DOHH2 (cell line): Measurements from ENCODE around the gene BTBD1.

Experiments
- H3F3A ChIP-seq: fragments of 200-600 bp; sonication (generic), shearing (Covaris generic); 2 replicates; pipeline ENCODE4 v1.6.0; 2016; ENCODE audit warnings: antibody characterized with exemption, mild to moderate bottlenecking; ENCODE audit not compliant: control insufficient read depth, insufficient read depth
- H3K27ac ChIP-seq: fragments of 200-600 bp; sonication (generic); 2 replicates; pipeline ENCODE4 v1.5.1; 2014; ENCODE audit warnings: low read depth, mild to moderate bottlenecking, low read length, moderate library complexity
- H3K27me3 ChIP-seq: fragments of 200-600 bp; sonication (generic); 2 replicates; pipeline ENCODE4 v1.6.1; 2014; ENCODE audit warnings: mild to moderate bottlenecking, low read length, mixed read lengths; ENCODE audit not compliant: control insufficient read depth
- H3K36me3 ChIP-seq: fragments of 200-600 bp; sonication (generic); 2 replicates; pipeline ENCODE4 v1.6.1; 2014; ENCODE audit warnings: mild to moderate bottlenecking, low read length, moderate library complexity, mixed read lengths; ENCODE audit not compliant: control insufficient read depth
- H3K4me1 ChIP-seq: fragments of 200-600 bp; sonication (generic); 2 replicates; pipeline ENCODE4 v1.6.1; 2014; ENCODE audit warnings: mild to moderate bottlenecking, low read length, mixed read lengths; ENCODE audit not compliant: control insufficient read depth
- H3K4me2 ChIP-seq: fragments of 200-600 bp; sonication (generic); 2 replicates; pipeline ENCODE4 v1.6.0; 2014; ENCODE audit warnings: mild to moderate bottlenecking, low read length, moderate library complexity
- H3K4me3 ChIP-seq: fragments of 200-600 bp; sonication (generic); 2 replicates; pipeline ENCODE4 v1.5.1; 2014; ENCODE audit warnings: mild to moderate bottlenecking, low read length, mixed read lengths
- H3K79me2 ChIP-seq: fragments of 200-600 bp; sonication (generic); 2 replicates; pipeline ENCODE4 v1.6.1; 2014; ENCODE audit warnings: mild to moderate bottlenecking, low read length, mixed read lengths; ENCODE audit not compliant: control insufficient read depth
- H3K9me2 ChIP-seq: fragments of 200-600 bp; sonication (generic); replicated peaks from 2 replicates; pipeline ENCODE4 v1.6.1; 2014; ENCODE audit warnings: mild to moderate bottlenecking, low read length, mixed read lengths; ENCODE audit not compliant: control insufficient read depth
- H3K9me3 ChIP-seq: fragments of 200-600 bp; sonication (generic); 2 replicates; pipeline ENCODE4 v1.6.1; 2014; ENCODE audit warnings: antibody characterized with exemption, low read length, mixed read lengths; ENCODE audit not compliant: control insufficient read depth, insufficient read depth
- H4K20me1 ChIP-seq: fragments of 200-600 bp; sonication (generic); 2 replicates; pipeline ENCODE4 v1.6.0; 2014; ENCODE audit warnings: low read depth, mild to moderate bottlenecking, antibody characterized with exemption, low read length, moderate library complexity; ENCODE audit not compliant: control insufficient read depth, insufficient read depth
- EZH2phosphoT487 ChIP-seq: fragments of 200-600 bp; sonication (generic); IDR thresholded peaks from 2 replicates; pipeline ENCODE4 v1.6.1; 2017; ENCODE audit warnings: borderline replicate concordance, mild to moderate bottlenecking, antibody characterized with exemption, low read length, moderate library complexity, mixed read lengths
- TF ChIP-seq, protein P1 (sequence below): fragments of 200-600 bp; sonication (generic); IDR thresholded peaks from one replicate; pipeline ENCODE4 v1.5.1; 2014; ENCODE audit warnings: antibody characterized with exemption, mild to moderate bottlenecking, low read depth, low read length; ENCODE audit not compliant: poor library complexity, severe bottlenecking

The BTBD1 gene

DNA sequence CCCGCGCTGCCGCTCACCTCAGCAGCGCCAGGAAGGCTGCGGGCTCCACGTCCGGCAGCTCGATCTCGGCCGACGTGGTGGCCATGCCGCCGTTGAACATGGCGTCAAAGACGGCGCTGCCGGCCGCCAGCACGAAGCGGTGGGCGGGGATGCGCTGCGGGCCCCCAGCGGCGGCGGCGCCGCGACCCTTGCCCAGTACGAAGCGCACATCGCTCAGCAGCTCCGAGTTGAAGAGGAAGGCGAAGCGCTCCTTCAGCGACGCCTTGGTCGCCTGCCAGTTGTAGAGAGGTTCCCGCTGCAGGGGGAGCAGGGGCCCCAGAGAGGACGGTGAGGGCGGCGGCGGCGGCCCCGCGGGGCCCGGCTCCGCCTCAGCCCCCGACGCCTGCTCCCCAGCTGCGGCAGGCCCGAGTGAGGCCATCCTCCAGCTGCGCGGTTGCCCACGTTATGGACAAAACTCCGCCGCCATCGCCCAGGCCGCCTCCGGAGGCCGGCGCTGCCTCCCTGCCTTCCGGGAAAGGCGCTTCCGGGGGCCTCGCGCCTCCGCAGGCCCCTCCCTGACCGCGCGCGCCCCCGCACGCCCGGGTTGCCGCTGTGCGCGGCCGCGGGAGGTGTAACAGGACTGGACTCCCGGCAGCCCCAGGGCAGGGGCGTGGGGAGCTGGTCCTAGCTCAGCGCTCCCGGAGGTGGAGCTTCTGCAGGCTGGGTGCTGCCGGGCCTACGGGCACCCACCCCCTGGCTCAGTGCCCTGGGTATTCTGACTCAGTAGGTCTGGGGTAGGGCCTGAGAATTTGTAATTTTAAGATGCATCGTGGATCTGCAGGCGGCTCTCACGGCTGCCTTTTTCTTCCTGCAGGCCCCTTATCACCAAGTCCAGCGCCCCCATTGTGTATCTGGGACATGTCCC lies at the start of gene BTBD1:
TSS of gene BTBD1 (minus strand) at position 519 of the 904 bp plus-strand sequence. CDS start at position 418, 101 bp downstream.
- H3F3A ChIP-seq, result peaks cover 12% of the 10 kb centered on the region
- no peaks in the 10 kb centered on the region for H3K9me2 ChIP-seq
- H3K4me3 ChIP-seq, result peak within 1 kb of the TSS; percentile 82
- H4K20me1 ChIP-seq, result peaks cover 35% of the 10 kb centered on the region
- H3K9me3 ChIP-seq, result peaks cover 8% of the 10 kb centered on the region
- peaks cover 61% of the 10 kb centered on the region for H3K79me2 ChIP-seq
- peak within 1 kb of the TSS; percentile 67 for H3K4me2 ChIP-seq
- H3K4me1 ChIP-seq, result peaks cover 44% of the 10 kb centered on the region
- no peak for TF ChIP-seq EZH2phosphoT487
- TF ChIP-seq, protein P1, sequence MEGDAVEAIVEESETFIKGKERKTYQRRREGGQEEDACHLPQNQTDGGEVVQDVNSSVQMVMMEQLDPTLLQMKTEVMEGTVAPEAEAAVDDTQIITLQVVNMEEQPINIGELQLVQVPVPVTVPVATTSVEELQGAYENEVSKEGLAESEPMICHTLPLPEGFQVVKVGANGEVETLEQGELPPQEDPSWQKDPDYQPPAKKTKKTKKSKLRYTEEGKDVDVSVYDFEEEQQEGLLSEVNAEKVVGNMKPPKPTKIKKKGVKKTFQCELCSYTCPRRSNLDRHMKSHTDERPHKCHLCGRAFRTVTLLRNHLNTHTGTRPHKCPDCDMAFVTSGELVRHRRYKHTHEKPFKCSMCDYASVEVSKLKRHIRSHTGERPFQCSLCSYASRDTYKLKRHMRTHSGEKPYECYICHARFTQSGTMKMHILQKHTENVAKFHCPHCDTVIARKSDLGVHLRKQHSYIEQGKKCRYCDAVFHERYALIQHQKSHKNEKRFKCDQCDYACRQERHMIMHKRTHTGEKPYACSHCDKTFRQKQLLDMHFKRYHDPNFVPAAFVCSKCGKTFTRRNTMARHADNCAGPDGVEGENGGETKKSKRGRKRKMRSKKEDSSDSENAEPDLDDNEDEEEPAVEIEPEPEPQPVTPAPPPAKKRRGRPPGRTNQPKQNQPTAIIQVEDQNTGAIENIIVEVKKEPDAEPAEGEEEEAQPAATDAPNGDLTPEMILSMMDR, result peak; percentile 5
- H3K36me3 ChIP-seq, result peaks cover 40% of the 10 kb centered on the region
- peak within 1 kb of the TSS; percentile 69 for H3K27ac ChIP-seq
- no peaks in the 10 kb centered on the region for H3K27me3 ChIP-seq

DNA sequence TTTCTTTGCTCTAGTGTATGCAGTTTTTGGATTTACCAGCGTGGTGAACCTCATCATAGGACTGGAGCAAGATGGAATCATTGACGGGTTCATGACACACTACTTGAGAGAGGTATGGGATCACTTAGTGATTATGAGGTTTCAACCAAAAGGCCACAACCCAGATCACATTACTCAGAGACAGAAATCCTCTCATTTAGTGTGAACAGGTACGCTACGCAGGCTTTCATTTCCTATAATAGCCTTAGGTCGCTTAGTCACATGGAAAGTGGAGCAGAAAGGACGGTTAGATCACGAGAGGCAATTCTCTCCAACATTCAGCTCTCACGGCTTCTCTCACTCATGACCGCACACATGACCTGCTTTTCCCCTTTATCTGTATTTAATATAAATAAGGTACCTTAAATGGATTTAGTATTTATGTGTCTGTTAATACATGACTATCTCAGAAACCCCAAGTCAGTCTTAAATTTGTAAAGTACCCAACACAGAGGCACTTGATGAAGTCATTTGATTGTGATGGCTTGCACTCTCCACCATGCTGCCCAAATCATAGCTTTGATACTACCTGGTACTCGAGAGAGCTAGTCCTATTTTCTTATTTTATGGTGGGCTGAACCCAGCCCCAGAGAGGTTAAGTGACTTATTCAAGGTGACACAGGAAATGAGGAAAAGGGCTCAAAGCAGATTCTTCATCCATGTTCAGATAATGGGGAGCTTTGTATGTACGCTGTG lies 48.9 kb upstream of the BTBD1 start:
- Histone ChIP-seq H3K9me3 (no peaks in the 10 kb centered on the region), H3K79me2 (no peaks in the 10 kb centered on the region), H3K27ac (no peak overlapping the region), H3F3A (no peaks in the 10 kb centered on the region), H3K4me2 (no peak overlapping the region), H4K20me1 (no peaks in the 10 kb centered on the region), H3K4me3 (no peak overlapping the region), H3K9me2 (no peaks in the 10 kb centered on the region), H3K36me3 (no peaks in the 10 kb centered on the region), H3K4me1 (no peaks in the 10 kb centered on the region), H3K27me3 (no peaks in the 10 kb centered on the region)
- TF ChIP-seq, protein P1, result no peak
- TF ChIP-seq EZH2phosphoT487, result no peak

DNA sequence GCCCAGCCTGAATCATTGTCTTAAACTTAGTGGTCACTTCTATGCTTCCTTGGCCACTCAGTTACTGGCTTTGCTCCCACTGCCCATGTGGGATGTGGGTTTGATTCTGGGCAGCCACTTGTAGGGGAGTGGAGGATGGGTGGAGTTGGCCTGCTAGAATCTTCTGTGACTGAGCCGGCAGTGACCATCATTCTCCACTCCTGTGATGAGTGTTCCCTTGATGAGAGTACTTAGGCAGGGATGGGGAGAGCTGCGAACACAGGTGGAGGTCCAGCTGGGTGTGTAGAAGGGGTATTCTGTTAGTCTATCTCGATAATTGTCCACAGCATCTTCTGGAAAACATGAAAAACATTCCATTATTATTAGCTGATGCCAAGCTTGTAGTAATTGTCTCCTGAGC lies 48.4 kb upstream of the BTBD1 start:
- Histone ChIP-seq H3K36me3 (no peaks in the 10 kb centered on the region), H3K4me2 (no peak overlapping the region)

More for the DNA sequence above, 48.4 kb upstream of the BTBD1 start:
- Histone ChIP-seq H3K4me3 (no peak overlapping the region), H4K20me1 (no peaks in the 10 kb centered on the region), H3K9me3 (no peaks in the 10 kb centered on the region), H3K9me2 (no peaks in the 10 kb centered on the region), H3K27ac (no peak overlapping the region), H3K27me3 (no peaks in the 10 kb centered on the region), H3F3A (no peaks in the 10 kb centered on the region), H3K4me1 (no peaks in the 10 kb centered on the region), H3K79me2 (no peaks in the 10 kb centered on the region)
- TF ChIP-seq, protein P1, result no peak
- no peak for TF ChIP-seq EZH2phosphoT487
